ENCODE data around the gene SEMA7A.

Gene SEMA7A

DNA sequence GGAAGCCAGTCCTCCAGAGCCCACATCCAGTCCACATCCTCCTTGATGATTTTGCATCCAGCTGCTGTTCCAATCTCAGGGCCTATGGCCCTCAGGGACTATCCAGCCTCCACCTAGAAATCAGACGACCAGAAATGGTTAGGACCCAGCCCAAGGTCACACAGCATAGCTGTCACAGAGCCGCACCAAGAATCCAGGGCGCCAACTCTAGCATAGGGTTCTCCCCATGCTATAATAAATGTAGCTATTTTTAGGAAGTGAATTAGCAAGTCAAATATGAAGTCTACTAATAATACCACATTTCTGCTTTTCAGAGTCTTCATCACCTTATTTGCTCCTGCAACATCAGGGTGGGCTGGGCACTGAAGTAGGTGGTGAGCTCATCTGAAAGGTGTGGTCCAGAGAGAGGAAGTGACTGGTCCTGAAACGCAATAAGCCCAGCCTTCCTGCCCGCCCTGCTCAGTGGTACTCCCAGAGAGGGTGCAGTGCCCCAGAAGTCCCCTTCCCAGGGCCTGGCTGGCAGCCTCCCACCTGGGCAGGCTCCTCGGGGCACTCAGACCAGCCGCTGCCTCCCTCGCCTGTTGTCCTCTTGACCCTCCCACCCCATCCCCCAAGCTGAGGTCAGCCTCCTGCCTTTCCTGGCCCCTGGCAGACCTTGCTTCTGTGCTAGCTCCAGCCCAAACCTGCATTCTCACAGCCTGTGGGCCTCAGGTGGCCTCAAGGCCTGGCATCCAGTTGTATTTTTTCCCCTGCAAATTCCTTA, 48.7 kb downstream of the SEMA7A start:
- peak; percentile 67 for DNase-seq

GRCh38 chr15:74384566-74384880, 49.2 kb downstream of the SEMA7A start:
- no peak for DNase-seq

DNA sequence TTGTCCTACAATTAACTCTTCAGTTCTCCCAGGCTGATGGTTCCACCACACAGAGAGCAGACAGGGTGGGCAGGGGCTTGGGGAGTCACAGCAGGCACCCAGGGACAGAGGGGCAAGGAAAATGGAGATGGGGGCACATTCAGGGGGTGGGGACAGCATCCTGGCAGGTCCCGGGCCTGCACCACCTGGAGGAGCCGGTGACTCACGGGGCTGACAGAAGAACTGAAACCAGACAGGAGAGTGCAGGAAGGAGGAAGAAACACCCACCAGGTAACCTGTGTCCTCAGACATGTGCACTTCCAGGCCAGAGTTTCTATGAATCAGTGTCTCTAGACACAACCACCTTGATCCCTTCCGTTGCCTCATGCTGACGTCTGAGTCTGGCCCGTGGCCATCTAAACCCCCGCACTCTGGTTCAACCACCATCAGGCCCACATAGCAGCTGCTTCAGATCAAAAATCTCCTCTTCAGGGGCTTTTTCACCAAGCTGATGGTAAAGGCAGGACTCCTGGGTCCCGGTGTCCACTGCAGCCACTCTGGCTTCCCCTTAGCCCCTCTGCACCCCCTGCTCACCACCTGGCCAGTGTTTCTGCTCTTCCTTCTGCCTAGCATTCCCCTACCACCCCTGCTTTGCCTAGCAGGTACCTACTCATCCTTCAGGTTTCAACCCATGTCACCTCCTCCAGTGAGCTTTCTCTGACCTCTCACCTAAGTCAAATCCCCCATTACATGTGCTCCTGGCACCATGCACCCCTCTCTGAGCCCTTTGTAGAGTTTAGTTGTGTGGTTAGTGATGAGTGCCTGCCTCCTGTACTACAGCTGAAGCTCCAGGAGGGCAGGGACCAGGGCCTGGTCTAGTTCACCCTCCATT, 49.8 kb downstream of the SEMA7A start:
- peak; percentile 63 for DNase-seq

- no peak for DNase-seq
Measured at GRCh38 chr15:74383286-74383685, 50.5 kb downstream of the SEMA7A start.

DNA sequence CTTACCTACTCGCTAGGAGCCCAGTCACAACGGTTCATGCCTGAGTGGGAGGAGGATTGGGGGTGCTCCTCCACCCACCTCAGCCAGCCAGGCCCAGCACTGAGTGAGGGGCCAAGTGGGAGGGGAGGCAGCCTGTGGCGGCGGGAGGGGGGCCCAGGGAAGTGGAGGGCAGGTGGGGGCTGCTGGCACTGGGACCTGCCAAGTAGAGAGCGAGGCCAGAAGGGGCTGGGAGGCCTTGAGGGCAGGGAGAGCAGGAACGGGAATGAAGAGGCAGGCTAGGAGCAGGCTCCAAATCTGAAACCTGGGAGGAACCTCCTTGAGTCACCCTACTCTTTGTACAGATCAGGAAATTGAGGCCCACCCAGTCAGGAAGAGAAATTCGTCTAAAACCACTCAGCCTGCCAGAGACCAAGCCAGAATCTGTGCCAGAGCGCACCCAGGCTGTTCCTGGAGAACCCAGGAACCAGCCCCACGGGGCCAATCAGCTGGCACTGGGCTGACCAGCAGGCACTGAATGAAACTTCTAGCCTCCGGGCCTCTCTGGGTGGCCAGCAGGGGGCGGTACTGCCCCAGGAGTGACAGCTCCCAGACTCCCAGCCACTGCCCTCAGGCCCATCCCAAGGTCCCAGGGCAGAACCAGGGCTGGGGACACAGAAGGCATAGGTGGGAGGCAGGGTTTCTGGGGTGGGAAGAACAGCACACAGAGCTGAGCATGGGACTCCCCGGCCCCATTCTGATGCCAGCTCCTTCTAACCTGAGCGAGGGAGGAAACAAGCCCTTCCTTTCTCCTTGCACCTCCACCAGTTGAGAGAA, 51.5 kb downstream of the SEMA7A start:
- peak; percentile 74 for DNase-seq

- no peak for DNase-seq
Measured at GRCh38 chr15:74381481-74381880, 52.3 kb downstream of the SEMA7A start.

DNA sequence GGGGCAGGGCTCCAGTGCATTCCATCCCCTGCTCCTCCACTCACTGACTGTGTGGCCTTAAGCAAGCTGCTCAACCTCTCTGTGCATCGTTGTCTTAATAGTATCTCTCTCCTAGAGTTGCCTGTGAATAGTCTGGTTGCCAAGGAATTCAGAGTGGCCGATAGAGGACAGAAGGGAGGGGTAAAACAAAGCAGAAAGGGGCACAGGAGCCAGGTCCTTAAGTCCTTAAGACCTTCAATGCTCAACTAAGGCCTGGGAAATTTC, 52.6 kb downstream of the SEMA7A start:
- no peak for DNase-seq

GRCh38 chr15:74380361-74381189, 53.2 kb downstream of the SEMA7A start:
- no peak for DNase-seq

- DNase-seq = peak; percentile 65
Measured at GRCh38 chr15:74378848-74379247, 54.9 kb downstream of the SEMA7A start.

GRCh38 chr15:74377831-74378766, 55.7 kb downstream of the SEMA7A start:
- no peak for DNase-seq

DNA sequence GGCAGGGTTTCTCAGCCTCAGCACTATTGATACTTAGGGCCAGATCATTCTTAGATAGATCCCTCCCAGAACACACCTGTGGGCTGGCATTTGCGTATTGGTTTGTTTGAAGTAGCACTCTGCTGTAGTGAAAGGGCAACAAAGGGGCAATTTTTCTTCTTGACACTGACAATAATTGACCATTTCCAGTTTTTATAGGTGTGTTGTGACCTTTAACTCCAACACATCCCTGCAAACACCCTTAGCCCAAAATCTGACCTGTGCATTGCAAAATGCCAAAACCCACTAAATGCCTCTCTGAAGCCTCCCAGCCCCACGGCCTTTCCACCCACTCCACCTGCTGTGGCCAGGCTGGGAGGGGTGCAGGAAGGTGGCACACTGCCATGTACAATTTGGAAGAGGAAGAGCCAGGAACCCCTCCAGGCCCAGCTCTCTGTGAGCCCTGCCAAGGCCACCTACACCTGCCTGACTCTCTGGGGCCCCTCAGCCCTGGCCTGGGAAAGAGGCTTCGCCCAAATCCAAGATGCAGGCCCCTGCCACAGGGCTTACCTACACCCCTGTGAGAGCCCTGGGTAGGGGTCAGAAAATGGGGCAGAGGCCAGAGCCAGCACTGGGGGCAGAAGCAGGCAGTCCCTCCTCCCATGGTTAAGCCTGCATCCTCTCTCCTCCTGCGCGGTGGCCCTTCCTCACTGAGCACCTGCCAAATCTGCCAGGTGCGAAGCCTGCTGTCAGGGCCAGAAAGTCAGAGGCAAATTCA, 56.8 kb downstream of the SEMA7A start:
- no peak for DNase-seq

DNA sequence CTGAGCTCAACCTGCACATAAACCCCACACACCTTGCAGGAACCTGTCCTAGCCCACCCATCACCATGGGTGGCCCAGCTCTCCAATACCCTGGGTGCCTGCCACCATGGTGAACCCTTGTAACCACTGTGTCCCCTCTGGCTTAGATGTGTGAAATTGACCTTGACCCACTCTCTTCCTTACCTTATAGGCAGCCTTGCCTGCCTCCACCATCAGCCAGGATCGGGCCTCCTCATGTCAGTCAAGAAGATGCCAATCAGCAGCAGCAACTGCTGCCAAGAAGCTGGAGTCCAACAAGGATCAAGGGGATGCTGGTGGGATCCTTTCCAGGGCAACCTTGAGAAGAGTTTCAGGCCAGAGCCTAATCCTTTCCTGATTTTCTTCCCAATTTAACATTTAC, 57.5 kb downstream of the SEMA7A start:
- DNase-seq = no peak

GRCh38 chr15:74375303-74375693, 58.5 kb downstream of the SEMA7A start:
- DNase-seq = peak; percentile 75

GRCh38 chr15:74374648-74375302, 59.0 kb downstream of the SEMA7A start:
- DNase-seq = no peak

DNA sequence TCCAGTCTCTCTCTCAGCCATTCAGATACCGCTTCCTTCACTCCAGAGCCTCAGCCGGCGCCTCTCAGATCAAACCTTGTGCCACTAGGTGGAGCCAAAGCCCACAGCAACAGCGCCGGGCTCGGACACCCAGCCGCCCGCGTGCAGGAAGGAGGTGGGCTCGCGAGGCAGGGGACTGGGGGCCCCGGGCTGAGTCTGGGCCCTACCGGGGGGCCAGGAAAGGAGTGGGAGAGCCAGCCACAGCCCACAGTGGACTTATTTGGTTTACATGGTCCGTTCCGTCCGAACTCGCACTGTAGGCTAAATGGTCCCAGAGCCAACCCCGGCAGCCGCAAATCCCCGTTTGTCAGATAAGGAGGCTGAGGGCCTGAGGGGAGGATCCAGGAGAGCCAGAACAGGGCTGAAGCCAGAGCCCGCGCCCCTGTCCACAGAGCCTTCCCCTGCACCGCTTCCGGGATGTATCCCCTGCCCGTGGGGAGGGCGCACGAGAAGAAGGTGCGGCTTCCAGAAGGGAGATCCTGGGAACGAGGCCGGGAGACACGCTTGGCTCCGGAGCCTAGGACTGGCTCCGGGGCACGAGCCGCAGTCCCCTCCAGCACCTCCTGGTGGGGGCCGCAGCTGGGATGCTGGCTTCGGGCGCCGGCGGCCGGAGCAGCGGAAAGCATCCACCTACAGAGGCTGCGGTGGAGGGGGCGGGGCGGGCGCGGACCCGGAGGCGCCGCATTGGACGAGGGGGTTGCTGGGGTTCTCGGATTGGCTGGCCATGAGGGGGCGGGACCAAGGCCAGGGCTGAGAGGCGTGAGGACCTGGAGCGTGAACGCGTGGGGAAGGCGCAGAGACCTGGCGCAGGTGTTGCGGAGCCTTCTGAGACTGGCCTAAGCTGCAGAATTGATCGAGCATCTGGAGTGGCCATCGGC, 59.8 kb downstream of the SEMA7A start:
- peak; percentile 87 for DNase-seq

DNA sequence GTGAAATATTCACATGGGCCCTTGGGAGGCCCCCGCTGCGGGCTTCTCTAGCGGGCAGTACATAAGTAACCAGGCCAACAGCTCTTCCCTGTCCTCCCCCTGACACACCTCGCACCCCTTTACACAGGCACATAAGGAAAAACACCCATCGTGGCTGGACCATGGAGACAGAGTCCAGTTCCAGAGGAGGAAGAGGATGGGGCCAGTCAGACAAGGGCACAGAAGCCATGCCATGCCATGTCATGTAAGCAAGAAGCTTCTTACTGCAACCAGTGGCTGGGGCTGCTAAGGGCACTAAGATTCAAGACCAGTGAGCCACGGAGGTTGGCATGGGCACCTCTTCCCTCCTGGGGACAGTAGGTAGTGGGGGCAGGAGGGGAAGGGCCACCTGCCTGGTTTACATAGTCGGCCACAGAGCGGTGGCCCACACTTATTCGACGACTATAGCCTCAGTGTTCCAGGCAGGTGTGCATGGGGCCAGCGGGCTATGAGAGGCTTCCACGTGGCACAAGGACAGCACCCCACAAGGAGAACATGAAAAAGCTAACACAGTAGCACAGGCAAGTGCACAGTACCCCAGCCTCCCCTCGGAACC, 60.6 kb downstream of the SEMA7A start:
- no peak for DNase-seq

DNA sequence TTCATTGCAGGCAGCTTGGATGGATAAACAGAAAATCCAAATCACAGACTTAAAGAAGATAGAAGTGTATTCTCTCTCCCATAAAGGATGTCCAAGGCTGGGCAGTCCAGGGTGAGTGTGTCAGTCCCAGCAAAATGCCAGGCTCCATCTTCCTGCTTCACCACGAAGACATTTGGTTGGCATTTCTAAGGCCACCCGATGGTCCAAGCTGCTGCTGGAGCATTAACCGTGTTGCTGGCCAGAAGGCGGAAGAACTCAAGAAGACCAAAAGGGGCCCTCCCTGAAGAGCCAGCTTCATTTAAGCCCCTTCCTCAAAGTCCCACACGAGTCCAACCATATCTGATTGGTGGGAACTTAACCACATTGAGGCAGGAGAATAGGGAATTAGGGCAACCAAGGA, 63.3 kb downstream of the SEMA7A start:
- no peak for DNase-seq

DNA sequence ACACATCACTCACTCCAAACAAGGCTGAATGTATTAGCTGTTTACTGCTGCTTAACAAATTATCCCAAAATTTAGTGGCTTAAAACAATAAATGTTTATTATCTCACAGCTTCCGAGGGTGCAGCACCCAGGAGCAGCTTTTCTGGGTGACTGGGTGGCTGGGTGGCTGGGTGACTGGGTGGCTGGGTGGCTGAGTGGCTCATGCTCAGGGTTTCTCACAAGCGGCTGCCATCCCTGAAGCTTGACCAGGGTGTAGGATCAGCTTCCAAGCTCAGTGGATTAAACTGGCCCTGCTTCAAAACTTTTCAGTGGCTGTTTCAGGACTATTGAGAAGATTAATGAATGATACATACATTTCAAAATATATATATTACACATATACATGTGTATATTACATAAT, 64.0 kb downstream of the SEMA7A start:
- no peak for DNase-seq

Measured in fibroblast of skin of right biceps (primary cell).